Kidney epithelial cell (primary cell): ENCODE measurements around the gene AIFM1. TPM values are rescaled to one million over a fixed set of nuclear protein-coding genes. Genes with fewer than 3 reads are reported as not detected.
A peak's percentile ranks its signal among the peaks of the same experiment; 100 is the strongest.

Source experiments
- DNase-seq: peaks from one replicate; pipeline ENCODE4 v3.0.0-alpha.2; 2010; ENCODE audit warnings: low read depth
- H3K27me3 ChIP-seq: 2 replicates; pipeline ENCODE4 v1.6.0; 2011; ENCODE audit warnings: low read length; ENCODE audit not compliant: control insufficient read depth, insufficient read depth
- H3K36me3 ChIP-seq: 2 replicates; pipeline ENCODE4 v1.5.1; 2011; ENCODE audit warnings: low read length; ENCODE audit not compliant: control insufficient read depth, insufficient read depth
- H3K4me3 ChIP-seq: 2 replicates; pipeline ENCODE4 v1.5.1; 2011; ENCODE audit warnings: low read depth, mild to moderate bottlenecking, control low read depth, low read length
- total RNA-seq: library from RNA; depleted of rRNA; stranded (reverse); fragments of >200 nt; gene quantifications from 2 replicates; pipeline ENCODE4 v1.2.3, GENCODE V29; 2015
- TF ChIP-seq, protein P1 (sequence below): IDR thresholded peaks from 2 replicates; pipeline ENCODE4 v1.5.1; 2011; ENCODE audit warnings: mild to moderate bottlenecking, moderate library complexity, low read length, control low read depth, inconsistent platforms; ENCODE audit not compliant: insufficient read depth, poor library complexity, severe bottlenecking

The AIFM1 gene
- total RNA-seq, 1 donor from 2014 or later: 27.2 TPM

- peaks cover 1% of the 10 kb centered on the region for H3K27me3 ChIP-seq
These were observed 799 bp upstream of the AIFM1 start for GRCh38 chrX:130166503-130166777.

DNA sequence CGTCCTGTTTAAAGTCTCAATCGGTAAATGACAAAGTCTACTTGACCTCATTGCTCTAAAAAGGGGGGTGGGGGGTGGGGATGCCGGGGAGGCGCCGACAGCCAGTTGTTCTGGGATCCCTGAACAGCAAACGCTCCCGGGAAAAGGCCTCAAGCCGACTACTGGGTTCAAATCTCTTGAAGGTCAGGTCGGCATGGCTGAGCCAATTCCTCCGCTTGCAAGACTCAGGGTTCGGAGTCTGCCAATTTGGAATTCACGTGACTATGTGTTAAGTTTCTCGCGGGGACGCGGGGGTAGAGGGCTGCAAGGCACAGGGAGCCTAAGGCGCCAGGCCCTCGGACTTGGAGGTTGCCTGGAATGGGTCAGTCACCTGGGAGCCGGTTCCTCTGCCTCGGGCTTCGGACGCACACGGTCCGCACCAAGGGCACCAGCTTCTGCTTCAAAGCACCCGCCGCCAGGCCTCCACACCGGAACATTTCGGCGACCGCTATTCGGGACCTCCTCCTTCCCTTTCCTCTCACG lies 399 bp downstream of the AIFM1 start:
- H3K4me3 ChIP-seq: peak overlapping the region; percentile 87
- TF ChIP-seq, protein P1, sequence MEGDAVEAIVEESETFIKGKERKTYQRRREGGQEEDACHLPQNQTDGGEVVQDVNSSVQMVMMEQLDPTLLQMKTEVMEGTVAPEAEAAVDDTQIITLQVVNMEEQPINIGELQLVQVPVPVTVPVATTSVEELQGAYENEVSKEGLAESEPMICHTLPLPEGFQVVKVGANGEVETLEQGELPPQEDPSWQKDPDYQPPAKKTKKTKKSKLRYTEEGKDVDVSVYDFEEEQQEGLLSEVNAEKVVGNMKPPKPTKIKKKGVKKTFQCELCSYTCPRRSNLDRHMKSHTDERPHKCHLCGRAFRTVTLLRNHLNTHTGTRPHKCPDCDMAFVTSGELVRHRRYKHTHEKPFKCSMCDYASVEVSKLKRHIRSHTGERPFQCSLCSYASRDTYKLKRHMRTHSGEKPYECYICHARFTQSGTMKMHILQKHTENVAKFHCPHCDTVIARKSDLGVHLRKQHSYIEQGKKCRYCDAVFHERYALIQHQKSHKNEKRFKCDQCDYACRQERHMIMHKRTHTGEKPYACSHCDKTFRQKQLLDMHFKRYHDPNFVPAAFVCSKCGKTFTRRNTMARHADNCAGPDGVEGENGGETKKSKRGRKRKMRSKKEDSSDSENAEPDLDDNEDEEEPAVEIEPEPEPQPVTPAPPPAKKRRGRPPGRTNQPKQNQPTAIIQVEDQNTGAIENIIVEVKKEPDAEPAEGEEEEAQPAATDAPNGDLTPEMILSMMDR: no peak
- H3K27me3 ChIP-seq: no peaks in the 10 kb centered on the region
- H3K36me3 ChIP-seq: no peaks in the 10 kb centered on the region
- no peak for DNase-seq

More at GRCh38 chrX:130166503-130166777, 799 bp upstream of the AIFM1 start:
- TF ChIP-seq, protein P1: no peak
- H3K4me3 ChIP-seq: peak overlapping the region; percentile 87
- no peaks in the 10 kb centered on the region for H3K36me3 ChIP-seq
- DNase-seq: no peak

- DNase-seq: no peak
- Histone ChIP-seq H3K4me3 (no peak overlapping the region), H3K36me3 (no peaks in the 10 kb centered on the region), H3K27me3 (no peaks in the 10 kb centered on the region)
- TF ChIP-seq, protein P1: no peak
These were observed 2.2 kb downstream of the AIFM1 start for GRCh38 chrX:130163398-130163797.

DNA sequence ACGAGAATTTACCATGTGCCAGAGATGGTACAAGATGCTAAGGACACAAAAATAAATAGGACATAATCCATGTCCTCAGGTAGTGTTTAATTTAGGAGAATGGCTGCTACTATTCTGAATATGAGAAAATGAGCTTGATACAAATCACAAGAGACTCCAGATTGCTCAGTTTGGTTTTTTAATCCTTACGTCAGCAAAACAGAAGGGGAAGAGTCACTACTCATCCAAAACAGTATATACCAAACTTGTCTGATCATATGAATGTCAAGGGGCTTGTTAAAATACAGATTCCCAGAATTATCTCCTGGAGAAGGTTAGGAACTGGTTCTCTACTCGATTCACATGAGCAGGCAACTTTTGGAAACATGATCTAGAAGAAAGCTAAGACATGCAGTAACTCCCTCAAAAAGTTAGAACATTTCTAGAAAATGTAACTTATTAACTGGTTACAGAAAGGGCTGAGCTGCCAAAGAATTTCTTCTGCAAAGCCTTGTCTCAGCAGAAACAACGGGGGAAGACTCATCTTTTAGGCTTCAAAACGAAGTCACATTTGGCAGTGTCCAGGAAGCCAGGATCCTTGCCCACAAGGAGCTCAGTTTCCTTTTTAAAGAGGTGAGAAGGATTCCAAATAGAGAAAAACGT lies 3.4 kb downstream of the AIFM1 start:
- Histone ChIP-seq H3K4me3 (no peak overlapping the region), H3K27me3 (no peaks in the 10 kb centered on the region), H3K36me3 (no peaks in the 10 kb centered on the region)
- no peak for DNase-seq
- TF ChIP-seq, protein P1: no peak

- TF ChIP-seq, protein P1: no peak
- no peak for DNase-seq
These were observed 5.9 kb downstream of the AIFM1 start for GRCh38 chrX:130159776-130160175.

DNA sequence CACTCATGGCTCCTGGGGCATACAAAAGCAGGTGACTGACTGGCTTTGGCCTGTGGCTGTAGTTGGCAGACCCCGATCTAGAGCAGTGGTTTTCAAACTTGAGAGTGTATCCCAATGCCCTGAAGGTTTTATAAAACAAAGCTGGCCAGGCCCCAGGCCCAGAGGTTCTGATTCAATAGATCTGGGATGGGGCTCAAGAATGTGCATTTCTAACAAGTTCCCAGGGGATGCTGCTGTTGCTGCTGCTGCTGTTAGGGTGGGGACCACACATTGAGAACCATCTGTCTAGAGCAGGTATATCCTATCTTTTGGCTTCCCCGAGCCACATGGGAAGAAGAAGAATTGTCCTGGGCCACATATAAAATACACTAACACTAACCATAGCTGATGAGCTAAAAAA lies 7.3 kb downstream of the AIFM1 start:
- Histone ChIP-seq H3K36me3 (no peaks in the 10 kb centered on the region), H3K4me3 (no peak overlapping the region), H3K27me3 (no peaks in the 10 kb centered on the region)
- TF ChIP-seq, protein P1: no peak
- DNase-seq: no peak

More at GRCh38 chrX:130159776-130160175, 5.9 kb downstream of the AIFM1 start:
- H3K4me3 ChIP-seq: no peak overlapping the region
- no peaks in the 10 kb centered on the region for H3K27me3 ChIP-seq
- H3K36me3 ChIP-seq: no peaks in the 10 kb centered on the region
